GM12864 (cell line): ENCODE results near the gene FFAR1.

ENCODE experiments used
- DNase-seq: peaks from one replicate; pipeline ENCODE4 v3.0.0-alpha.2; 2011; ENCODE audit warnings: low read depth
- H3K4me3 ChIP-seq: 2 replicates; pipeline ENCODE4 v1.5.1; 2011; ENCODE audit warnings: mild to moderate bottlenecking, low read depth, low read length, control low read depth
- CTCF ChIP-seq: IDR thresholded peaks from 2 replicates; pipeline ENCODE4 v1.5.1; 2011; ENCODE audit warnings: low read depth, mild to moderate bottlenecking, moderate library complexity, low read length, control low read depth, inconsistent platforms; ENCODE audit errors: missing control alignments

FFAR1 gene

GRCh38 chr19:35302446-35302845 lies 45.3 kb upstream of the FFAR1 start:
- H3K4me3 ChIP-seq: no peak overlapping the region
- TF ChIP-seq CTCF: no peak
- DNase-seq: no peak

- no peak for TF ChIP-seq CTCF
- no peak for DNase-seq
- H3K4me3 ChIP-seq: no peak overlapping the region
These were observed 44.3 kb upstream of the FFAR1 start for GRCh38 chr19:35303357-35303915.

GRCh38 chr19:35304036-35304435 lies 43.7 kb upstream of the FFAR1 start:
- no peak for DNase-seq
- TF ChIP-seq CTCF: no peak
- H3K4me3 ChIP-seq: no peak overlapping the region

GRCh38 chr19:35305181-35305580 lies 42.5 kb upstream of the FFAR1 start:
- TF ChIP-seq CTCF: no peak
- DNase-seq: no peak
- no peak overlapping the region for H3K4me3 ChIP-seq

- H3K4me3 ChIP-seq: no peak overlapping the region
- peak; percentile 60 for TF ChIP-seq CTCF
- no peak for DNase-seq
These were observed 41.0 kb upstream of the FFAR1 start for GRCh38 chr19:35306473-35307246.

- DNase-seq: no peak
- no peak overlapping the region for H3K4me3 ChIP-seq
- TF ChIP-seq CTCF: no peak
These were observed 39.8 kb upstream of the FFAR1 start for GRCh38 chr19:35307931-35308330.

- no peak overlapping the region for H3K4me3 ChIP-seq
- no peak for TF ChIP-seq CTCF
- no peak for DNase-seq
These were observed 38.8 kb upstream of the FFAR1 start for GRCh38 chr19:35308910-35309309.
